Small intestine (tissue), 7 donors: ENCODE measurements around the gene RAMP3. TPM values are rescaled to one million over a fixed set of nuclear protein-coding genes. Genes with fewer than 3 reads are reported as not detected.
A peak's percentile ranks its signal among the peaks of the same experiment; 100 is the strongest.
"Not testable (repeated sequence)": the region's sequence is repeated elsewhere in the genome, so short reads cannot be mapped to it uniquely, and the experiment has no call there.

ENCODE experiments used
- DNase-seq, 2 donors: peaks; one replicate each; pipeline versions ENCODE4 v3.0.0 to v3.0.0-alpha.2; 2013
- FAIRE-seq: peaks from 2 replicates; lab custom pipeline; 2012; peaks lifted over from hg19 to GRCh38; lab: Jason Lieb, UNC
- H3K27ac ChIP-seq, 3 donors: one replicate each; pipeline ENCODE4 v1.5.1; 2013; ENCODE audit warnings: low read length in 2 of 3, mild to moderate bottlenecking in 2 of 3, control low read depth in 1 of 3, inconsistent platforms in 1 of 3, low read depth in 1 of 3, moderate library complexity in 1 of 3
- H3K27me3 ChIP-seq, 3 donors: one replicate each; pipeline ENCODE4 v1.6.1; 2013; ENCODE audit warnings: low read length in 3 of 3, inconsistent platforms in 1 of 3; ENCODE audit not compliant: control insufficient read depth in 3 of 3, insufficient read depth in 3 of 3
- H3K36me3 ChIP-seq, 3 donors: one replicate each; pipeline ENCODE4 v1.6.1; 2013; ENCODE audit warnings: low read length in 3 of 3, inconsistent platforms in 1 of 3, low read depth in 1 of 3, mild to moderate bottlenecking in 1 of 3, moderate library complexity in 1 of 3; ENCODE audit not compliant: control insufficient read depth in 3 of 3, insufficient read depth in 2 of 3
- H3K4me1 ChIP-seq, 3 donors: one replicate each; pipeline ENCODE4 v1.6.1; 2013; ENCODE audit warnings: low read length in 2 of 3, inconsistent platforms in 1 of 3, low read depth in 1 of 3, mild to moderate bottlenecking in 1 of 3, moderate library complexity in 1 of 3; ENCODE audit not compliant: control insufficient read depth in 3 of 3, insufficient read depth in 2 of 3
- H3K4me3 ChIP-seq, 3 donors: one replicate each; pipeline ENCODE4 v1.5.1; 2013; ENCODE audit warnings: low read length in 3 of 3, control low read depth in 1 of 3, inconsistent platforms in 1 of 3, low read depth in 1 of 3, mild to moderate bottlenecking in 1 of 3, moderate library complexity in 1 of 3
- H3K9me3 ChIP-seq, 2 donors: one replicate each; pipeline ENCODE4 v1.6.1; 2013; ENCODE audit warnings: low read depth in 1 of 2, low read length in 1 of 2; ENCODE audit not compliant: control insufficient read depth in 2 of 2, insufficient read depth in 1 of 2
- WGBS, 3 donors: extraction: QIAGEN DNeasy Blood & Tissue Kit; methylation state at CpG; one replicate each; pipeline ENCODE4 v1.1.7; 2013; 5-methylcytosine and 5-hydroxymethylcytosine counted together
- polyA plus RNA-seq, 4 donors: library from polyadenylated mRNA; stranded (reverse) in 3 of 4; unstranded in 1 of 4; fragments of 200-250 nt in 3 of 4; fragments of 120-200 nt in 1 of 4; gene quantifications; one replicate each; pipeline versions ENCODE4 v1.2.1 to v1.2.3, GENCODE V29; 2013
- donor health status: healthy with polysubstance abuse.
- donor health status: control.
- donor health status: control.
- donor health status: Bipolar disorder and iron deficiency.
- donor health status: healthy.

The RAMP3 gene
- polyA plus RNA-seq, 4 donors, result 0.67 to 48.6 (median 4.1) TPM

DNA sequence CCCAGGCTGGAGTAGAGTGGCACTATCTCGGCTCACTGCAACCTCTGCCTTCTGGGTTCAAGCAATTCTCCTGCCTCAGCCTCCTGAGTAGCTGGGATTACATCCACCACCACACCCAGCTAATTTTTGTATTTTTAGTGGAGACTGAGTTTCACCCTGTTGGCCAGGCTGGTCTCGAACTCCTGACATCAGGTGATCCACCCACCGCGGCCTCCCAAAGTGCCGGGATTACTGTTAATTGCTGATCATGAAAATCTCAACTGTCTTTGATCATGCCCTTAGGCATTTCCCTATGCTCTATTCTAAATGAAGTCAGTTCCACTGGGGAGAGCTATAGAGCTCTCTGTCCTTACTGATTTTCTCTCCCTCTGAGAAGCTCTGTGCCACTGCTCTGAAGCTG, 48.7 kb downstream of the RAMP3 start:
- WGBS, 3 donors, result 88 to 91% (median 90%) methylated on average over 5 of the region's 5 CpGs
- not testable (repeated sequence) for H3K4me1 ChIP-seq, H3K36me3 ChIP-seq, DNase-seq, H3K4me3 ChIP-seq, FAIRE-seq, H3K9me3 ChIP-seq, H3K27ac ChIP-seq, H3K27me3 ChIP-seq

DNA sequence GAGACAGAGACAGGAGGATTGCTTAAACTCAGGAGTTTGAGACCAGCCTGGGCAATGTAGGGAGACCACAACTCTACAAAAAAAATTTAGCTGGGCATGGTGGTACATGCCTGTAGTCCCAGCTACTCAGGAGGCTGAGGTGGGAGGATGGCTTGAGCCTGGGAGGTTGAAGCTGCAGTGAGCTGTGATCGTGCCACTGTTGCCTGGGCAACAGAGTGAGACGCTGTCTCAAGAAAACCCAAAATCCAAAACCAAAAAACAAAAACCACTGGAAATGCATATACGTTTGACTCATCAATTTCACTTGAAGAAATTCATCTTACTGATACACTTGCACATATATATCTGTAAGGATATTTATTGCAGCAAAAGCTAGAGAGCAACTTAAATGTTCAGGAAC, 52.3 kb downstream of the RAMP3 start:
- FAIRE-seq, H3K9me3 ChIP-seq, DNase-seq, H3K27ac ChIP-seq, H3K27me3 ChIP-seq, H3K36me3 ChIP-seq, H3K4me3 ChIP-seq, H3K4me1 ChIP-seq: not testable (repeated sequence)
- WGBS, 3 donors, result 77 to 82% (median 80%) methylated on average over 3 of the region's 3 CpGs

DNA sequence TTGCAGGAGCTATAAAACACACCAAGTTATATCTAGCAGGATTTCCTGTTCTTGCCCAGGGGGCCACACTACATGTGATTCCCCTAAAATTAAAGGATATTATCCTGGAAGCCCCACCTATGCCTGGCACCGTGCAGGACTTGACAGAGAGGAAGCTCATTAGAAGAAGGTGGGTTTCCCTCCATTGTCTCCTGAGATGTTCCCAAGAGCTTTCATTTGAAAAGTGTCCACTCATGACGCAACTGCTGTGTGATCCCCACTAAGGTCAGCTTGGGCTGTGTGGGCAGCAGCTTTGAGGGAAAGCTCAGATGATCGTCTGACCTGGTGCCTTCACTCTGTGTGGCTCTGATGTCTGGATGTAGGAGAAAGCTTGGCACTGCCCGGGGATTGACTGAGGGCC, 53.5 kb downstream of the RAMP3 start:
- 55% methylated on average over 4 of the region's 4 CpGs for WGBS, 3 donors
- no peaks in the 10 kb centered on the region for H3K36me3 ChIP-seq

DNA sequence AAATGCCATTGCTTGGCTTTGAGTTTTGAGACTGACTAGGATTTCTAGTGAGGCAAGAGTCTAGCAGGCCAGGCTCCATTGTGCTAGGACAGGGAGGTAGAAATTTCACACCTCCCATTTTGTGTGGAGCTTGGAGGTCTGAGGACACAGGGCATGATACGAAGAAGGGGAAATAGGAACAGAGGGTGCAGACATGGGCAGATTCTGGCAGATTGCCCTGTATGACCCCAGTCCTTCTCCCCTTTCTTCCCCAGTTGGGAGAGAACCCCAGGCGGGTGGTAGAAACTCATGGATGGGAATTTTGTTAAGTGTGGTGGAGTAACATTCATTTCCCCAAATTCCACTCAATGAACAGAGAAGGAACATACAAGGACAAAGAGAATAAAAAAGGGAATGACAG, 54.4 kb downstream of the RAMP3 start:
- 83 to 93% (median 89%) methylated on average over 2 of the region's 2 CpGs for WGBS, 3 donors
- peaks cover 0 to 5% (median 3%) of the 10 kb centered on the region in 3 donors for H3K27me3 ChIP-seq
- H3K4me1 ChIP-seq, result no peaks in the 10 kb centered on the region
- H3K4me3 ChIP-seq, result no peak overlapping the region
- DNase-seq (no peak), FAIRE-seq (no peak)
- no peaks in the 10 kb centered on the region for H3K36me3 ChIP-seq
- H3K9me3 ChIP-seq, result no peaks in the 10 kb centered on the region
- no peak overlapping the region for H3K27ac ChIP-seq

More for the DNA sequence above, 53.5 kb downstream of the RAMP3 start:
- no peak overlapping the region for H3K4me3 ChIP-seq
- no peaks in the 10 kb centered on the region for H3K9me3 ChIP-seq
- peaks cover 0 to 5% (median 3%) of the 10 kb centered on the region in 3 donors for H3K27me3 ChIP-seq
- H3K4me1 ChIP-seq, result no peaks in the 10 kb centered on the region
- FAIRE-seq (no peak), DNase-seq (no peak)
- peak overlapping the region in 1 of 3 donors; percentile 35 for H3K27ac ChIP-seq

DNA sequence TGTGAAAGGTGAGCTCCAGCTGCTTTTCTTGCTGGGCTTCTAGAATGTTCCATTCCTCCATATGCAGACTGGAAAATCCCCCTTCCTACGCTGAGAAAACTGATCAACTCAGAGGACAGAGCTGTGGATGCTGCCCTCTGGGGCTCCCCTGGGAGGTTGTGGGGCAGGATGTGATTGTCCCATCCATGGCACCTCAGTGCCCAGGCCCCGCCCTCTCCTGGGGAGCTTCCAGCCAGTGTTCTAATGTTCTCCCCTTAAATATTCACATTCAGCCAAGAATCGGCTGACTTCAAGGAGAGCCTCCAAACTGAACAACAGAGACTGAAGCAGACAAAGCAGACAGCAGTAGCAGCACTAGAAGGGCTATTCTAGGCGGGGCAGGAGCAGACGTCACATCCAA, 55.0 kb downstream of the RAMP3 start:
- Histone ChIP-seq H3K4me1 (no peaks in the 10 kb centered on the region), H3K27ac (no peak overlapping the region), H3K27me3 (peaks cover 0 to 5% (median 3%) of the 10 kb centered on the region in 3 donors), H3K4me3 (no peak overlapping the region), H3K36me3 (no peaks in the 10 kb centered on the region), H3K9me3 (no peaks in the 10 kb centered on the region)
- WGBS, 3 donors, result 80 to 88% (median 87%) methylated on average over 5 of the region's 5 CpGs
- DNase-seq (no peak), FAIRE-seq (no peak)

DNA sequence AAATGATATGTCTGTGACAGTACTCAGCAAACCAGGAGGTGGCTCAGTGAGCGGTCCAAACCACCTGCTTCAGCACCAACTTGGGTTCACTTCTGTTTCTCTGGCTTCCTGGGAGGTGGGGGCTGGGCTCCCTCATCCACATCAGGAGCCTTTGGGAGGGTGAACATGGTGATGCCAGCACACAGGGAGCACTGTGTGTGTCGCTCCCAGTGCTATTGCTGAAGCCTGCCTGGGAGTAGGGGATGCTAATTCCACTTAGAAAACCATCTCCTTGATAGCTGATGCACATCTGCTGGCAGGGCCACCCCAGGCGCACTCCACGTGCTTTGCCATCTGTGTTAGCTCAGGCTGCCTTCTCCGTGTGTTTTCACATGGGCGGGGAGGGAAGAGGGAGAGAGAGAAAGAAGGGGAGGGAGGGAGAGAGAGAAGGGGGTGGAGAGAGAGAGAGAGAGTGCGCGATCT, 58.0 kb downstream of the RAMP3 start:
- Histone ChIP-seq H3K4me3 (no peak overlapping the region), H3K9me3 (no peaks in the 10 kb centered on the region), H3K27ac (no peak overlapping the region), H3K36me3 (no peaks in the 10 kb centered on the region), H3K27me3 (peaks cover 0 to 3% (median 2%) of the 10 kb centered on the region in 3 donors), H3K4me1 (no peaks in the 10 kb centered on the region)
- no peak for DNase-seq
- no peak for FAIRE-seq
- WGBS, 3 donors, result 21 to 34% (median 31%) methylated on average over 6 to 8 of the region's 8 CpGs

DNA sequence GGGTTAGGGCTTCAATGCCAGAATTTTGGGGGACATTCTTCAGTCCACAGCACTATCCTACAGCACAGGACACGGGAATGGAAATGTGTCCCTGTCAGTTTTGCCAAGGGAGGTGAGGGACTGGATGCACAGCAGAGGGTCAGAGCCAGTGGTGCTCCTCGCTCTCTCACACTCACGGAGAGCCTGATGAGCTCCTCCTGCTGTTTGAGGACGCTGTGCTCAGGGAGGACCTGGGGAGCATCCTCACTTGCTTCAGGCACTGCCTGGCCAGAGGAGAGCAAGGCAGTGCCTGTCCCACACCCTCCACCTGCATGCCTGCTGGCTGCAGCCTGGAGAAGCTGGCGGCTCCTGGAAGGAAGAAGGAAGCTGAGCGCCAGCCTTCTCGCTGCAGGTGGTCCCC, 58.6 kb downstream of the RAMP3 start:
- FAIRE-seq (no peak), DNase-seq (no peak)
- Histone ChIP-seq H3K36me3 (no peaks in the 10 kb centered on the region), H3K27me3 (peaks cover 0 to 3% (median 2%) of the 10 kb centered on the region in 3 donors), H3K9me3 (no peaks in the 10 kb centered on the region), H3K27ac (no peak overlapping the region), H3K4me1 (no peaks in the 10 kb centered on the region), H3K4me3 (no peak overlapping the region)
- WGBS, 3 donors, result 57 to 65% (median 62%) methylated on average over 7 of the region's 7 CpGs

DNA sequence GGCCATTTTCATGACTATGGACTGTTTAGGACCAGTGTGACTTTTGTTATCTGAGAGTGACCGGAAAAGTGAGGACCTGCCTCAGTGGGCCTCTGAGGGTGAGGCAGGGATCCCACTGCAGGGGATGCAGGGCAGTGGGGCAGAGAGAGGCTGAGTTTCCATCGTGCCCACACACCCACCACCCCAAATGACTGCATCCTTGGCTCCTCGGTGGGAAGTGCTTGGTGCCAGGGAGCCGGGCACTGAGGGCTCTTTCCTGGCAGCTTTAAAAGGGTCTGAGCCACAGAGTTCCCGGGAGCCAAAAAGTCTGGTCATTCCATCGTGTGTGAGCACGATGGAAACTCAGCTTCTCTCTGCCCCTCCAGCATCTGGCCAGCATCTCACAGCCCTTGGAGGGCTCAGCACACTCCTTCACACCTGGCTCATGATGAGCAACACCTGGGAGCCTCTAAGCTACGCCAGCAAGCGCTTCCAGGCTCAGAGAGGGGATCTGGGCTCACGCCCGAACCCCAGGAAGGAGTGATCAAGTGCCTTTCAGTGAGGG, 59.1 kb downstream of the RAMP3 start:
- no peak for FAIRE-seq
- H3K36me3 ChIP-seq, result no peaks in the 10 kb centered on the region
- H3K27me3 ChIP-seq, result peaks cover 0 to 3% (median 2%) of the 10 kb centered on the region in 3 donors
- no peak for DNase-seq
- no peaks in the 10 kb centered on the region for H3K4me1 ChIP-seq
- no peak overlapping the region for H3K27ac ChIP-seq
- no peak overlapping the region for H3K4me3 ChIP-seq
- 64 to 74% (median 70%) methylated on average over 11 of the region's 11 CpGs for WGBS, 3 donors
- no peaks in the 10 kb centered on the region for H3K9me3 ChIP-seq

DNA sequence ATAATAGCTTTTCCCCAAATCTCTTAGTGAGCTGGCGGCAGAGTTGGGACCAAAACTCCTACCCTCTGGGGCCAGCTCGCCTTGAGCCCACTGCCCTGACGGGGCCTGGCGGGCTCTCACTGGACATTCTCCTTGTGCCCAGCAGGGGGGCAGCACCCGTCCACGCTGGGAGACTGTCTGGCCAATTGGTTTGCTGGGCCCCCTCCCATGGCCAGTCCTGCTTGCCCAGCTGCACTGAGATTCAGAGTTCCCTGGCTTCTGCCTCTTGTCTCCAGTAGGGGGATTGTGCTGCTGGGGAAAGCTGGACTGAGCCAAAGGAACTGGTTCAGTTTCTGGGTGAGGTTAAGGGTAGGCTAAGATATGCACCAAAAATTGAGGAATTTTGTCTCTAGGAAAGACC, 59.8 kb downstream of the RAMP3 start:
- DNase-seq (no peak), FAIRE-seq (no peak)
- Histone ChIP-seq H3K27me3 (peaks cover 0 to 3% (median 2%) of the 10 kb centered on the region in 3 donors), H3K4me1 (no peaks in the 10 kb centered on the region), H3K9me3 (no peaks in the 10 kb centered on the region), H3K27ac (no peak overlapping the region), H3K36me3 (no peaks in the 10 kb centered on the region), H3K4me3 (no peak overlapping the region)
- WGBS, 3 donors, result 27 to 54% (median 42%) methylated on average over 6 of the region's 6 CpGs
